Activated CD8-positive, alpha-beta memory T cell treated with anti-CD3 and anti-CD28 coated beads, Interleukin-2, amount 50 U/mL, for 24 hours (primary cell): ENCODE measurements around the gene OXNAD1.

Experiments used
- DNase-seq: peaks from one replicate; pipeline ENCODE4 v3.0.0-alpha.2; 2020; ENCODE audit errors: extremely low read depth

The OXNAD1 gene

GRCh38 chr3:16247282-16248061 is 17.5 kb upstream of the OXNAD1 start:
- peak; percentile 46 for DNase-seq

- no peak for DNase-seq
Measured at GRCh38 chr3:16248556-16248955, 16.5 kb upstream of the OXNAD1 start.

- DNase-seq, result no peak
Measured at GRCh38 chr3:16249336-16249735, 15.7 kb upstream of the OXNAD1 start.

- DNase-seq, result no peak
Measured at GRCh38 chr3:16249886-16250285, 15.1 kb upstream of the OXNAD1 start.

GRCh38 chr3:16251316-16252085 is 13.5 kb upstream of the OXNAD1 start:
- no peak for DNase-seq

GRCh38 chr3:16252243-16252978 is 12.6 kb upstream of the OXNAD1 start:
- no peak for DNase-seq

- no peak for DNase-seq
Measured at GRCh38 chr3:16252988-16253387, 12.0 kb upstream of the OXNAD1 start.

- no peak for DNase-seq
Measured at GRCh38 chr3:16253601-16254000, 11.4 kb upstream of the OXNAD1 start.

- no peak for DNase-seq
Measured at GRCh38 chr3:16254916-16255315, 10.1 kb upstream of the OXNAD1 start.

- DNase-seq, result no peak
Measured at GRCh38 chr3:16255326-16255725, 9.7 kb upstream of the OXNAD1 start.

GRCh38 chr3:16255726-16256125 is 9.3 kb upstream of the OXNAD1 start:
- no peak for DNase-seq

- DNase-seq, result no peak
Measured at GRCh38 chr3:16257309-16257708, 7.7 kb upstream of the OXNAD1 start.

- DNase-seq, result no peak
Measured at GRCh38 chr3:16258177-16258576, 6.8 kb upstream of the OXNAD1 start.

- DNase-seq, result no peak
Measured at GRCh38 chr3:16258866-16259265, 6.1 kb upstream of the OXNAD1 start.

GRCh38 chr3:16260046-16260445 is 5.0 kb upstream of the OXNAD1 start:
- no peak for DNase-seq

- no peak for DNase-seq
Measured at GRCh38 chr3:16262174-16262573, 2.8 kb upstream of the OXNAD1 start.

- no peak for DNase-seq
Measured at GRCh38 chr3:16264174-16264707, 771 bp upstream of the OXNAD1 start.

GRCh38 chr3:16265455-16265786 is 409 bp downstream of the OXNAD1 start:
- DNase-seq, result no peak

GRCh38 chr3:16266714-16267113 is 1.7 kb downstream of the OXNAD1 start:
- DNase-seq, result no peak

- no peak for DNase-seq
Measured at GRCh38 chr3:16270855-16271254, 5.8 kb downstream of the OXNAD1 start.

- no peak for DNase-seq
Measured at GRCh38 chr3:16272588-16272987, 7.6 kb downstream of the OXNAD1 start.

- DNase-seq, result no peak
Measured at GRCh38 chr3:16273867-16274266, 8.9 kb downstream of the OXNAD1 start.
